ENCODE data around the gene CPD.
"Not testable (repeated sequence)": the region's sequence is repeated elsewhere in the genome, so short reads cannot be mapped to it uniquely, and the experiment has no call there.

The CPD gene

DNA sequence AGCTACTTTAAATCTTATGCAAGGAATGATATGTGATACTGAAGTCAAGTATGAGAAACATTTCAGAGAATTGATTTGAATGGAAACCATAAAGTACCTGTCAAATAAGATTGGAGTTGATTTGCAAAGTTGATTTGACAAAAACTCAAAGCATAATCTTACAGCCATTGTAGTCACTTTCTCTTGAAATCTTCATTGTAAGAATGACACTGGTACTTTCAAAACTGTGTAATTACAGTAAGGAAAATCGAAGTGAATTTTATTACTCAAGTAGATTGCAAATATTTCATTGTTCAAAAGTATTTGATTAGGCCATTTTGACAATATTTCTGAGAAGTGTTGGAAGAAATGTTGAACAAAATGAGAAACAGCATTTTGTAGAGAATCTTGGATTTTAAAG, 3.6 kb downstream of the CPD start:
- Mint-ChIP-seq H3K27ac (no peak overlapping the region), H3K4me3 (no peak overlapping the region), H3K36me3 (ENCODE audit: low read depth) (peaks cover 28% of the 10 kb centered on the region), H3K9me3 (no peaks in the 10 kb centered on the region), H3K4me1 (ENCODE audit: low read depth) (peaks cover 39% of the 10 kb centered on the region), H3K27me3 (peaks cover 3% of the 10 kb centered on the region)
- intact Hi-C loops (cut with micrococcal nuclease), result loop anchor here (5.0 kb wide), 1 partner anchor 90 kb away; the partner anchor contains the start of gene BLMH

DNA sequence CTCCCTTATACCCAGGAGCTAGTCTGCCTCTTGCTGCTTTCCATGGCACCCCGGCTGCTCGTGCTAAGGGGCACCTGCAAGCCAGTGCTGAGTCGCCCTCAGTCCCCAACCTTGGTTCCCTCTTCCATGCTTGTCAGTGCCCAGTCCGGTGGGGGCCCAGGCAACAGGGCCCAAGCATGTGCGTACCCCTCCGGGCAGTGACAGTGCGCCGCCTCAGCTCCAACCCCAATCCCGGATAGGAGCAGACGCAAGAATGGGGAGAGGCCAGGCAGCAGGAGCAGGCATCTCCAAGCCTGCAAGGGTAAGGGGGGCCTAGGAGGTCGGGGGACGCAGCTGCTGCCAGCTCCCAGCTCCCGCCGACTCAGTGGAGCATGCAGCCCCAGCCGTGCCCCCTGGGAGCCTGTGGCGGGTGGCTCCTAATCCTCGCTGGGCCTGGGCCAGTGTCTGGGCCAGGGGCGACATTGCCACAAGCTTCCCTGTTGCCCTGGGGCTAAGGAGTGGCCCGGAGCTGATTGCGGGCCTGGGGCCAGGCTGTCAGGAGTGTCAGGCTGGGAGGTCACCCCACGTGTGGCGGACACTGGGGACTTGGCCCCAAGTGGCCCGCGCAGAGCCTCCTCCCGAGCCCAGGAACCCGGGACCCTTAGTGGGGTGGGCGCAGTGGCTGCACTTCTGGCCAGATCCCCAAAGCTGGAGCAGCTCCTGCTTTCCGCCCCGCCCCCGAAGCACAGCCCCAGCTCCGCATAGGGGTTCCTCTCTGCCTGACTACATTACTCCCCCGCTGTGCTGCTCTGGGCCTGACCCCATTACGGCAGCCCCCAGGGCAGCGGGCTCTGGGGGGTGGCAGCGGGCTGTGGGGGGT, 9.8 kb downstream of the CPD start:
- Mint-ChIP-seq H3K27me3 (no peaks in the 10 kb centered on the region), H3K36me3 (ENCODE audit: low read depth) (peaks cover 38% of the 10 kb centered on the region), H3K4me1 (ENCODE audit: low read depth) (peaks cover 6% of the 10 kb centered on the region), H3K9me3 (no peaks in the 10 kb centered on the region), H3K4me3 (no peak overlapping the region), H3K27ac (no peak overlapping the region)
- intact Hi-C loops (cut with micrococcal nuclease), result no loop called here

DNA sequence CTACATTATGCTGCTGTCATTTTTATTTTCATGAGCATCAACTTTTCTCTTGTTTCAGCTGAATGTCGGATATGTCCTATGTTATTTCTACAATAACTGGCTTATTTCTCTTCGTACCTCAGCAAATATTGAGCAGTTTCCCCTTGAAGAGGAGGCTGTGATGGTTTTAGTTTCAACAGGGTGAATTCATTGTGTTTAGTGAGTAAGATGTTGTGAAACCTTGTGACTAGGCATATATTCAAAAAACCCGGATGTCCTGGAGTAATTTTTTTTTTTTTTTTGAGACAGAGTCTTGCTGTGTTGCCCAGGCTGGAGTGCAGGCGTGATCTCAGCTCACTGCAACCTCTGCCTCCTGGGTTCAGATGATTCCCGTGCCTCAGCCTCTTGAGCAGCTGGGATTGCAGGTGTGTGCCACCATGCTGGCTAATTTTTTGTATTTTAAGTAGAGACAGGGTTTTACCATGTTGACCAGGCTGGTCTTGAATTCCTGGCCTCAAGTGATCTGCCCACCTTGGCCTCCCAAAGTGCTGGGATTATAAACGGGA, 11.1 kb downstream of the CPD start:
- H3K4me3 Mint-ChIP-seq, result no peak overlapping the region
- intact Hi-C loops (cut with micrococcal nuclease), result no loop called here
- no peak overlapping the region for H3K27ac Mint-ChIP-seq
- H3K4me1 Mint-ChIP-seq (ENCODE audit: low read depth), result peaks cover 11% of the 10 kb centered on the region
- H3K36me3 Mint-ChIP-seq (ENCODE audit: low read depth), result peaks cover 38% of the 10 kb centered on the region
- H3K9me3 Mint-ChIP-seq, result no peaks in the 10 kb centered on the region
- no peaks in the 10 kb centered on the region for H3K27me3 Mint-ChIP-seq

DNA sequence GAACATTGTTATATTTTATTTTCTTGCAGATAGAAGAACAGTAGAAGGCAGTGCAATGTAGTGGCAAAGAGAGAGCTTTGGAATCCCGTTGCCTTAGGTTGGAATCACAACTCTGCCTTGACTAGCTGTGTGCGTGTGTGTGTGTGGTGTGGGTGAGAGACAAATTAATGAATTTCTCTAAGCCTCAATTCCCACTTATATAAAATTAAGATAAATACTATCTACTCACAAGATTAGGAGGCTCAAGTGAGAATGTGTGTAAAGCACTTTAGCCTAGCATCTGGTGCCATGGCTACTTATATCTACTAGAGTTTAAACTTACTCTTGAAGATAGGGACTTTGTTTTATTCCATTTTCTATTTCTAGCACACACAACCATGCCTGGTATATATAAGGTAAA, 12.8 kb downstream of the CPD start:
- Mint-ChIP-seq H3K36me3 (ENCODE audit: low read depth) (peaks cover 22% of the 10 kb centered on the region), H3K27ac (no peak overlapping the region), H3K4me1 (ENCODE audit: low read depth) (peaks cover 12% of the 10 kb centered on the region), H3K4me3 (no peak overlapping the region), H3K27me3 (no peaks in the 10 kb centered on the region), H3K9me3 (no peaks in the 10 kb centered on the region)
- intact Hi-C loops (cut with micrococcal nuclease), result no loop called here

DNA sequence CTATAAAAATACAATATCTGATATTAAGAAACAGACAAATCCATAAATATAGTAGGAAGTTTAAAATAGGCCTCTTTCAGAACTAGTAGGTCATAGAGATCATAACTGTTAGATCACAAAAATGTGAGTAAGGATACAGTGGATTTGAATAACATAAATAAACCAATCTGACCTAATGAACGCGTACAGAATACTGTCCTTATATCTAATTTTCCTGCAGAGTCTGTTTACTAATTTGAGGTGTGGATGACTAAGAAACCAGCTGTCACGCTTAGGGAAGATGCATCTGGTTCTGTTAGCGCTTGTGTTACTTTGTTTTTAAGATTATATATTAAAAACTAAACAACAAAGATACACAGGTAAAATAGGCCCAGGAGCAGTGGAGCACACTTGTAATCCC, 14.8 kb downstream of the CPD start:
- no peak overlapping the region for H3K27ac Mint-ChIP-seq
- no peak overlapping the region for H3K4me3 Mint-ChIP-seq
- intact Hi-C loops (cut with micrococcal nuclease), result no loop called here
- peaks cover 12% of the 10 kb centered on the region for H3K4me1 Mint-ChIP-seq (ENCODE audit: low read depth)
- H3K9me3 Mint-ChIP-seq, result no peaks in the 10 kb centered on the region
- H3K36me3 Mint-ChIP-seq (ENCODE audit: low read depth), result peaks cover 9% of the 10 kb centered on the region
- no peaks in the 10 kb centered on the region for H3K27me3 Mint-ChIP-seq

DNA sequence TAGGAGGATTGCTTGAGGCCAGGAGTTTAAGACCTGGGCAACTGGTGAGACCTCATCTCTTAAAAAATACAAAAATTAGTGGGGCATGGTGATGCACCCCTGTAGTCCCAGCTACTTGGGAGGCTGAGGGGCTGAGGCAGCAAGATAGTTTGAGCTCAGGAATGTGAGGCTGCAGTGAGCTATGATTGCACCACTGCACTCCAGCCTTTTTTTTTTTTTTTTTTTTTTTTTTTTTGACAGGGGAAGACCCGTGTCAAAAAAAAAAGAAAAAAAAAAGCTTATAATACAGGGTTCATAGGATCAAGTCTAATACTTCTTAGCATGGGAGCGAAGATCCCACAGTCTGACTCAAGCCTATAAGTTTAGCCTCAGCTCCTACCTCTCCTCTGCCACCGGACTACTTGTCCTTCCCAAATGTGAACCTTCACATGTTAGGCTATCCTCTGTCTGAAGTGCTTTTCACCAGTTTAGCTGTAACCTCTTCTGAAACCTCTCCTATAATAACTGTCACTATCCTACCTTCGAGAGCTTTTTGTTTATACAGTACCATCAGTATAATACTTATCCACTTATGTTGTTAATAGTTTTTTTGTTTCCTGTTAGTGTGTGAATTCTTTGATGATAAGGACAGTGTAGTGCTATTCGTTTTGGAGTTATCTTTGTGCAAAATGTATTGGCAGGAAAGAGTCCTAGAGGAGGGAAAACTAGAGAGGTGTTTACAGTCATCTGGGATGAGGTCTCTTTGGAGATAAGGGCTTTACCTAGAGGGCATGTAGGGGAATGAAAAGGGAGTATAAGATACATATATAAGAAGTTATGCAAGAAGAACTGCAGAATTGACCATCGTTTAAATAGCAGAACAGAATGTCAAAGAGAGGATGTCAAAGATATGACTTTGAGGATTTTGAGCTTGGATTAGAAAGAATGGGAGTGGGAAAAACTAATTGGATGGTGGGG, 15.5 kb downstream of the CPD start:
- H3K27ac Mint-ChIP-seq, result no peak overlapping the region
- no peaks in the 10 kb centered on the region for H3K27me3 Mint-ChIP-seq
- peaks cover 7% of the 10 kb centered on the region for H3K36me3 Mint-ChIP-seq (ENCODE audit: low read depth)
- peaks cover 12% of the 10 kb centered on the region for H3K4me1 Mint-ChIP-seq (ENCODE audit: low read depth)
- H3K9me3 Mint-ChIP-seq, result no peaks in the 10 kb centered on the region
- H3K4me3 Mint-ChIP-seq, result no peak overlapping the region
- intact Hi-C loops (cut with micrococcal nuclease), result no loop called here

DNA sequence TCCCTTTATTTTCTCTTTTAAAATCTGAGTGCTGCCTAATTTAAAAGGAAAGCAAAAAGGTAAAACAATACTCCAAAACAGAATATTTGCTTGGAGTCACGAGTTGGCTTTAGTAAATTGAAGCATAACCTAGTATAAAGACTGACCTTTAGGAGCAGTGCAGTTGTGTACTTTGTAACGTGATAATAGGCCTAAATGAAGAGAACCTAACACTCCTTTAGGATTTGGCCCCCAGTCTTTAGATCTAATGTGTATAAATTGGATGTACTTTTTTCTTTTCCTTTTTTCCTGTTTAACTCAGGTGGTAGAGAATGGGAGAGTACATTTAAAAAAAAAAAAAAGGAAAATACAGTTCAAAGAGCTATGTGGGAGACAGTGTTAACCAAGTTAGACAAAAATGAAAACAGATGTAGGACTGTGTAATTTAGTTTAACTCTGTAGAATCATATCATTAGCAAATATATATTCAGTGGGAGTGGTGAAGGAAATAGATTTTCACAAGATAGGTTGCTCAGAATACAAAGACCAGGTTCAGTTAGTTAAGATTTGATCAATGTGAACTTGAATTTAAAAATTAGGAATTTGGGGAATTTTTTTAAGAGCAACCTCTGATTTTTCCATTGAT, 16.8 kb downstream of the CPD start:
- H3K27me3 Mint-ChIP-seq, result no peaks in the 10 kb centered on the region
- H3K36me3 Mint-ChIP-seq (ENCODE audit: low read depth), result peaks cover 7% of the 10 kb centered on the region
- H3K4me1 Mint-ChIP-seq (ENCODE audit: low read depth), result peaks cover 6% of the 10 kb centered on the region
- H3K27ac Mint-ChIP-seq, result no peak overlapping the region
- no peak overlapping the region for H3K4me3 Mint-ChIP-seq
- intact Hi-C loops (cut with micrococcal nuclease), result no loop called here
- no peaks in the 10 kb centered on the region for H3K9me3 Mint-ChIP-seq

DNA sequence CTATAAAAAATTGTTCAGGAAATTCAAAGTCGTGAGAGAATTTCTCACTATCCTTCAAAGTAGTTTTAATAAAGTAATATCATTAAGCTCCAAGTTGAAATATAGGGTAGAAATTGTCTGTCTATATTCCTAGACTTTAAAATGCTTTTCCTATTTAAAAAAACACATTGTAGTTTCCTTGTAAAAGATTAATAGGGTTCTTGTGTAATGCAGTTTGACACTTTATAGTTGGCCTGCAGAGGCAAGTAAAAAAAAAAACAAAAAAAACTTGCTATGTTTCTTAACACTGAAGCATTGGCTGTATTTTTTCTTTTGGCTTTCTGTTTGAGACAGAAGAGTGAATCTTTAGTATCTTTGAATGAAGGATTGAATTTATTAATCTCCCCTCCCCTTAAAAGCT, 17.4 kb downstream of the CPD start:
- Mint-ChIP-seq H3K27ac (no peak overlapping the region), H3K9me3 (peaks cover 4% of the 10 kb centered on the region), H3K27me3 (no peaks in the 10 kb centered on the region), H3K36me3 (ENCODE audit: low read depth) (peaks cover 4% of the 10 kb centered on the region), H3K4me1 (ENCODE audit: low read depth) (peaks cover 11% of the 10 kb centered on the region), H3K4me3 (no peak overlapping the region)
- intact Hi-C loops (cut with micrococcal nuclease), result no loop called here

DNA sequence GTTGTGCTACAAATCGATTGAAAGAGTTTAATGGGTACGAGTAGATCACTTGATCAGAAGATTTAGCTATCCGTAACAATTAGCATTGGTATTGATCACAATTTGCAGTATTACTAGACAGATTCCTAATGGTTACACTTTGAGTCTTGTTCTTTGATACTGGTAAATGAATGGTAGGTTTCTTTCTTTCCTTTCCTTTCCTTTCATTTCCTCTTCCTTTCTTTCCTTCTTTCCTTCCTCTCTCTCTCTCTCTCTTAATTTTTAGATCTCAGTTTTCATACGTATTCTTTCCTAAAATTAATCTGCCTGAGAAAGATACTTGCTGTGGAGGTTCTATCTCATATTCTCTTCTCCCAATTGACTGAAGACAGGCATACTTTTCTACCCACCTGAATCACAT, 17.9 kb downstream of the CPD start:
- no peak overlapping the region for H3K27ac Mint-ChIP-seq
- no peaks in the 10 kb centered on the region for H3K36me3 Mint-ChIP-seq (ENCODE audit: low read depth)
- H3K4me3 Mint-ChIP-seq, result no peak overlapping the region
- intact Hi-C loops (cut with micrococcal nuclease), result no loop called here
- peaks cover 16% of the 10 kb centered on the region for H3K4me1 Mint-ChIP-seq (ENCODE audit: low read depth)
- H3K9me3 Mint-ChIP-seq, result peaks cover 9% of the 10 kb centered on the region
- no peaks in the 10 kb centered on the region for H3K27me3 Mint-ChIP-seq

DNA sequence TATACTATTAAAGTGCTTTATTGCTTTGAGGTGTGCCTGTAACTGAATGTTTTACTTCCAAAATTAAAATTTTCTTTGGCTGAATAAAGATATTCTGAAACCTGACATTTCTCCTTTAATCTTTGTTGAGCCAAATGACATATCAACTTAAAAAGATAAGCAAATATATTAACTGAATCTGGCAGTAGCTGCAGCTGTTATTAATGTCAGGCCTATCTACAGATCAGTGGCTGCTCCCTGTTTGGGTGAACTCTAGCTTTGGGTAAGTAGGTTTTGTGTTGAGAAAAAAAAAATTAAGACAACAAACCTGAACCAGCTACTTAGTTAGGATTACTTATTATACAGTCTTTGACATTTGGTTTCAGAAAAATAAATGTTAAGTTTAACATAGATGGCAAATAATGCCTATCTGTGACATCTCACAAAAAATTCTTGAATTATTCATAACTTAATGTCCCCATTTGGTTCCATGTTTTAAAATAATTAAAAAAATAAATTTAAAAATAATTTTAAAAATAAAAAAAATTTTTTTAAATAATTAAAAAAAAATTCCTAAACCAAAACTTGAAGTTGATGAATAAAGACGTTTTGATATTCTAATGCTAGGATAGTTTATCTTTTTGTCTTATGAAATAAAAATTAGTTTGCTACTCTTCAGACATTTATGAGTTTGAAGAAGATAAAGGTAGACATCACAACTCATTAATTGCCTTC, 19.8 kb downstream of the CPD start:
- Mint-ChIP-seq H3K27ac (no peak overlapping the region), H3K4me1 (ENCODE audit: low read depth) (peaks cover 16% of the 10 kb centered on the region), H3K4me3 (no peak overlapping the region), H3K9me3 (peaks cover 10% of the 10 kb centered on the region), H3K36me3 (ENCODE audit: low read depth) (peaks cover 4% of the 10 kb centered on the region), H3K27me3 (no peaks in the 10 kb centered on the region)
- intact Hi-C loops (cut with micrococcal nuclease), result no loop called here

DNA sequence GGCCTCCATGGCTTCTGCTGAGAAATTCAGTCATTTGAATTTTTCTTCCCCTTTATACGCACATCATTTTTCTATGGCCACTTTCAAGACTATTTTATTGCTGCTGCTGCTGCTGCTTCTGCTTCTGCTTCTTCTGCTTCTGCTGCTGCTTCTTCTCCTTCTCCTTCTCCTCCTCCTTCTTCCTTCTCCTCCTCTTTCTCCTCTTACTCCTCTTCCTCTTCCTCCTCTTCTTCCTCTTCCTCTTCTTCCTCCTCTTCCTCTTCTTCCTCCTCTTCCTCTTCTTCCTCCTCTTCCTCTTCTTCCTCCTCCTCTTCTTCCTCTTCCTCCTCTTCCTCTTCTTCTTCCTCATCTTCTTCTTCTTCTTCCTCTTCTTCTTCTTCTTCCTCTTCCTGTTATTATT, 22.4 kb downstream of the CPD start:
- Mint-ChIP-seq H3K36me3 (ENCODE audit: low read depth) (peaks cover 8% of the 10 kb centered on the region), H3K27ac (peak overlapping the region; percentile 47), H3K4me3 (no peak overlapping the region), H3K27me3 (no peaks in the 10 kb centered on the region), H3K9me3 (peaks cover 10% of the 10 kb centered on the region), H3K4me1 (ENCODE audit: low read depth) (peaks cover 10% of the 10 kb centered on the region)
- intact Hi-C loops (cut with micrococcal nuclease), result no loop called here

DNA sequence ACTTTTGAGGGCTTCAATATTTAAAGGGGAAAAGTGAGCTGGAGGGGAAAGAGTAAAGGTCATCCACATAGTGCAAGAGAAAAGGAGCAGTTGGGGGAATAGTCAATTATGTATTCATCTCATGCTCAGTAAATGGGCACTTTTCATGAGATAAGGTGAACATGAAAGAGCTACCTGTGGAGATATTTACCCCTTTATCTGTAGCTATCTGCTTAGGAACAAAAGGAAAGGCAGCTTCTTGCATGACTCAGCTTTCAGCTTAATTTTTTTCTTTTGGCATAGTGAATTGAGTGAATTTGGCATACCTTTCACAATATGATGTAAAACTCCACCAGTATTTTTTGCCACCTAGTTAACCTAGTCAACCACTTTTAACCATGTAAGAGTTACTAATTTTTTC, 26.4 kb downstream of the CPD start:
- Mint-ChIP-seq H3K27me3 (no peaks in the 10 kb centered on the region), H3K9me3 (peaks cover 10% of the 10 kb centered on the region), H3K36me3 (ENCODE audit: low read depth) (peaks cover 8% of the 10 kb centered on the region), H3K4me1 (ENCODE audit: low read depth) (peaks cover 17% of the 10 kb centered on the region), H3K4me3 (no peak overlapping the region), H3K27ac (no peak overlapping the region)
- intact Hi-C loops (cut with micrococcal nuclease), result no loop called here

DNA sequence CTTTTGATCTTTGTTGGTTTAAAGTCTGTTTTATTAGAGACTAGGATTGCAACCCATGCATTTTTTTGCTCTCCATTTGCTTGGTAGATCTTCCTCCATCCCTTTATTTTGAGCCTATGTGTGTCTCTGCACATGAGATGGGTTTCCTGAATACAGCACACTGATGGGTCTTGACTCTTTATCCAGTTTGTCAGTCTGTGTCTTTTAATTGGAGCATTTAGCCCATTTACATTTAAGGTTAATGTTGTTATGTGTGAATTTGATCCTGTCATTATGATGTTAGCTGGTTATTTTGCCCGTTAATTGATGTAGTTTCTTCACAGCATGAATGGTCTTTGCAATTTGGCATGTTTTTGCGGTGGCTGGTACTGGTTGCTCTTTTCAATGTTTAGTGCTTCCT, 31.9 kb downstream of the CPD start:
- H3K27ac Mint-ChIP-seq; H3K27me3 Mint-ChIP-seq; intact Hi-C loops (cut with micrococcal nuclease); H3K36me3 Mint-ChIP-seq (ENCODE audit: low read depth); H3K4me3 Mint-ChIP-seq; H3K9me3 Mint-ChIP-seq: not testable (repeated sequence)
- peaks cover 12% of the 10 kb centered on the region for H3K4me1 Mint-ChIP-seq (ENCODE audit: low read depth)

Measured in dendritic cell treated with granulocyte-macrophage colony-stimulating factor and Interleukin-4, amounts not matched to agents 40 ng/mL and 50 ng/mL, for 4 days (primary cell).